Lung microvascular endothelial cell (primary cell): ENCODE data around the gene GNAL. TPM values are rescaled to one million over a fixed set of nuclear protein-coding genes. Genes with fewer than 3 reads are reported as not detected.
"Not testable (repeated sequence)": the region's sequence is repeated elsewhere in the genome, so short reads cannot be mapped to it uniquely, and the experiment has no call there.

Experiments used
- DNase-seq, 2 donors: peaks; one replicate each; pipeline versions ENCODE4 v3.0.0 to v3.0.0-alpha.2; 2010; ENCODE audit warnings: low read depth in 2 of 2
- total RNA-seq: library from RNA; depleted of rRNA; stranded (reverse); fragments of >200 nt; gene quantifications from 2 replicates; pipeline ENCODE4 v1.2.1, GENCODE V29; 2014

Gene GNAL
- total RNA-seq, 1 donor from 2014 or later = under 0.01 TPM

DNA sequence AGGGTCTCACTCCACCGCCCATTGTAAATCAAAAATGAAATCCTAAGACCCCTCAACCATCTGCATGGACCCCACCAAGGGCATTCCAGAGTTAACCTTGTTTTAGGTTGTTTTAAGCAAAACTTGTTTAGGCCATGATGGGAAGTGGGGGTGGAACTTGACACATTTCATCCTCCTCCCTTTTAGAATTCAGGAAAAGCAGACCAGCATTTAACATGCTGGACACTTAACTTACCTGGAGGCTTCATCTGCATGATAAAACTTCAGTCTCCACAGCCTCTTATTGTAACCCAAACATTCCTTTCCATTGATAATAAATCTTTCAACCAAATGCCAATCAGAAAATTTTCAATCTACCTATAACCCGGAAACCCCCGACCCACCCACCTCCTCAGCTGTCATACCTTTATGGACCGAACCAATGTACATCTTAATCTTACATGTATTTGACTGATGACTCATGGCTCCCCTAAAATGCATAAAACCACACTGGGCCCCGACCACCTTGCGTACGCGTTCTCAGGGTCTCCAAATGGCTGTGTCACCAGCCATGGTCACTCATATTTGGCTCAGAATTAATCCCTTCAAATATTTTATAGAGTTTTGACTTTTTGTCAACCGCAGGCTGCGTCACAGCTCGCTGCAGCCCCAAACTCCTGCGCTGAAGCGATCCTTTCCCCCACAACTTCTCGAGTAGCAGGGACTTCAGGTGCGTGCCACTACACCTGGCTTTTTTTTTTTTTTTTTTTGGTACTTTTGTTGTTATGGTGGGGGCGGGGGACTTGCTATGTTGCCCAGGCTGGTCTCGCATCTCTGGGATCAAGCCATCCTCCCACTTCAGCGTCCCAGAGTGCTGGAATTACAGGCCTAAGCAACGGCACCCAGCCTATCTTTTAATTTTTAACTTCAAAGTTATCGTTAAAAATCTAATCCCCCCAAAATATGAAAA lies 218.1 kb downstream of the GNAL start:
- DNase-seq = no peak

DNA sequence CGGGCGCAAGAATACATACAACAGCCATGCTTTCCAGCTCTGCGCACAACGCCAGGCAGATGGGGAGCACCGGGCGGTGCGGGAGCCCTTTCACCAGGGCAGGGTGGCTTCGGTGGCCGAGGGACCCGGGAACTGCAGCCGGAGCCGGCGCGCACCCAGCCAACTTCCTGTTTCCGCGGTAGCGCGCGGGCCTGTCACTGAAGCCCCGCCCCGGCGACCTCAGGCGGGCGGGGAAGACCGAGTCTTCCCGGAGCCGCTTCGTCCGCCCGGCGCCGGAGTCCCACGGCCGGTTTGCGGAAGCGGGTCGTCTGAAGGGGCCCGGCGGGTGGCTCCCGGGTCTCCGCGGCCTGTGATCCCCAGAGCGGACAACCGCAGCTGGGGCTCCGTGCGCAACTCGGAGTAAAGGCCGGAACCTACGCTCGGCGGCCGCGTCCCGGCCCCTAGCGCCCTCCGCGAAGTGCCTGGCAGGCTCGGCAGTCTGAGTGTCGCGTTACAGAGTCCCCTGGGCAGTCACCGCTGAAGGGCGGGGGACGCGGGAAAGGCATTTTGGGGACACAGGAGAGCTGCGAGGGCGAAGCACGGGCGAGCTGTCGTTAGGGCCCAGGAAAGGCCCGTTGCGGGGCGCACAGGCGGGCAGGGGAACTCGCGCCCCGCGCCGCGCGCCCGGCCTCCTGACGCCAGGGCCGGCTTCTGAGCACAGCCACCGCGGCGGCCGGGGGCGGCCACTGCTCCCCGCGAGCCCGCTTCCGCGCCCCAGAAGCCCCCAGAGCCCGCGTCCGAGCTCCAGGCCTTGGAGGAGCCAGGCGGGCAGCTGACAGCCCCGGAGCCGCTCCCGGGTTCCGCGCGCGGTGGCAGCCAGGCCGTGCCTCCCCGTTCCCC lies 219.4 kb downstream of the GNAL start, which contains the start of gene MPPE1:
Gene MPPE1 (minus strand): TSS at position 136 of the 879 bp plus-strand sequence. CDS start 11,053 bp downstream, outside the sequence.
- DNase-seq = peak; percentile 86 to 88

GRCh38 chr18:11909061-11909455 lies 220.0 kb downstream of the GNAL start:
- DNase-seq = no peak

GRCh38 chr18:11909591-11910026 lies 220.5 kb downstream of the GNAL start:
- DNase-seq = peak; percentile 44 to 70

GRCh38 chr18:11916880-11917279 lies 227.8 kb downstream of the GNAL start:
- DNase-seq = peak in 1 of 2 donors; percentile 7

DNA sequence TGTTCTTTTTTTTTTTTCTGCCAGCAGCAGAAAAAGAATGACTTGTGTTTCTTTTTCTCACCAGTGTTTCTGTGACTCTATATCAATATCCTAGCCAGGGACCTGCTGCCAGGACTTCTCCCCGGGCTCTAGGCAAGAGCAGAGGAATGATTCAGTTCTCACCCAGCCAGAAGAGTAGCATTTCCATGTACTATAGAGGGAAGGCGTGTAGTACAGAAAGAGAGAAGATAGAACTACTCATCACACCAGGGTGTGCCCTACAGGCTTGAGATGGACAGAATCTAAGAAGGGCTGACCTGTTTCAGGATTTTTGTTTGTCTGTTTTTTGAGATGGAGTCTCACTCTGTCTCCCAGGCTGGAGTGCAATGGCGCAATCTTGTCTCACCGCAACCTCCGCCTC lies 230.5 kb downstream of the GNAL start:
- DNase-seq = not testable (repeated sequence)

- no peak for DNase-seq
Measured at GRCh38 chr18:11923450-11923849, 234.4 kb downstream of the GNAL start.

- DNase-seq = no peak
Measured at GRCh38 chr18:11925800-11926481, 236.9 kb downstream of the GNAL start.

DNA sequence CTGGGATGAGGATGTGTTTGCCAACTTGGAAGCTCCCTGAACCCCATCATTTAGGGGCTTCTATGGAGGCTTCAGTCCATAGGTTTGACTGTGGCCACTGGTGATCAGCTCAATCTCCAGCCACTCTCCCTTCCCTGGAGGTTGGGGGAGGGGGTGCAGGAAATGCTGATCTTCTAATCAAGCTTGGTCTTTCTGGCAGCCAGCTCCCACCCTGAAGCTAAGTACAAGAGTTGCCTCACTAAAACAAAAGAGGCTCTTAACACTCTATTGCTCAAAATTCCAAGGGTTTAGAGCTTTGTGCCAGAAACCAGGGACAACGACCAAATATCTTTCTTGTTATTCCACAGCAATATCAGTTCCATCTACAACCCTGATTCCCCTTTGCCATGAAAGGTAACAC lies 238.4 kb downstream of the GNAL start:
- DNase-seq = no peak

GRCh38 chr18:11932393-11932792 lies 243.3 kb downstream of the GNAL start:
- DNase-seq = no peak

Other genes starting within 250 kb of the GNAL start
- gene SLC35G4, start 79.7 kb upstream of the GNAL start, total RNA-seq = not detected in 2 replicates
- gene CHMP1B, start 162.1 kb downstream of the GNAL start, total RNA-seq = 45.5 and 67.1 TPM in 2 replicates
- 11.6 and 13.9 TPM in 2 replicates for gene MPPE1, start 219.1 kb downstream of the GNAL start, total RNA-seq